ENCODE measurements around the gene BMP5.

BMP5 gene

DNA sequence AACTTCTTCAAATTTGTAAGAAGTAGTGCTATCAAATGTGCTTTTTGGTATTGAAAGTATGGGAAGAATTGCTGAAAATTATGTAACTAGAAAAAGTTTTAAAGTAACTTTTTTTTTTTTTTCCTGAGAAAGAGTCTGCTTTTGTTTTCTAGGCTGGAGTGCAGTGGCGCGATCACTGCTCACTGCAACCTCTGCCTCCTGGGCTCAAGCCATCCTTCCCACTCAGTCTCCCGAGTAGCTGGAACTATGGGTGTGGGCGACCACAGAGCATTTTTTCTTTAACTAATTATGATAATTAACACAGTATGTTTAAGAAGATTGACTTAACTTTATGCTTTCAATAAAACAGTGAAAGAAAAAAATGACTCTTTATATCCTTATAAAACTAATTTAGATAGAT is 38.4 kb downstream of the BMP5 start:
- no peaks in the 10 kb centered on the region for H3K79me2 ChIP-seq (ENCODE audit: insufficient read depth, low read length)
- no peaks in the 10 kb centered on the region for H3K9me2 ChIP-seq (replicated peaks; ENCODE audit: low read depth, low read length)
- no peak overlapping the region for H3K4me3 ChIP-seq (ENCODE audit: low read length, poor library complexity, severe bottlenecking)
- H3K27me3 ChIP-seq (ENCODE audit: insufficient read depth, low read length, poor library complexity, severe bottlenecking), result no peaks in the 10 kb centered on the region
- H4K20me1 ChIP-seq (ENCODE audit: insufficient read depth, low read length, poor library complexity, severe bottlenecking), result no peaks in the 10 kb centered on the region
- H3K4me2 ChIP-seq (ENCODE audit: low read depth, low read length, poor library complexity, severe bottlenecking), result no peak overlapping the region
- no peak overlapping the region for H2AFZ ChIP-seq (ENCODE audit: low read length)
- no peaks in the 10 kb centered on the region for H3K36me3 ChIP-seq (ENCODE audit: insufficient read depth, low read length)
- TF ChIP-seq CTCF (conservative IDR thresholded peaks at IDR 0.05; ENCODE audit: low read length) (no peak), EZH2phosphoT487 (IDR thresholded peaks at IDR 0.05; ENCODE audit: borderline replicate concordance) (no peak)
- no peaks in the 10 kb centered on the region for H3K4me1 ChIP-seq (ENCODE audit: insufficient read depth, low read length, poor library complexity, severe bottlenecking)
- no peaks in the 10 kb centered on the region for H3K9me3 ChIP-seq (ENCODE audit: insufficient read depth, low read depth, low read length)
- H3F3A ChIP-seq (ENCODE audit: low read depth), result no peaks in the 10 kb centered on the region
- no peak overlapping the region for H3K9ac ChIP-seq (ENCODE audit: low read depth, low read length, poor library complexity, severe bottlenecking)

DNA sequence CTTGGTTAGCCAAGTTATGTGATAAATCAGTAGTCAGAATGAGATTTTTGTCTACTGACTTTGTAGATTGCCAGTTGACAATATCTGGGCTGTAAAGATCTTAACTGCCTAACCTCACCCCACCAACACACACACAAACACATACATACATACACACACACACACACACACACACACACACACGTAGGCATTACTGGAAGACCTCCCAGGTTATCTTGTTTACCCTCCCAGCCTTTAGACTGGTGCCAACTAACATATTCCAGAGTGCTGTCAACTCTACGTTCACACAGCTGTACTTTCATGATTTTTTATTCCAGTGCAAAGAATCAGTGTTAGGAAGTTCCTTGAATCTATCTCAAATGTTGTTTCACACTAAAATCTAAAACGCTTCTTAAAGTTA is 38.9 kb downstream of the BMP5 start:
- Histone ChIP-seq H3K79me2 (ENCODE audit: insufficient read depth, low read length) (no peaks in the 10 kb centered on the region), H3K36me3 (ENCODE audit: insufficient read depth, low read length) (no peaks in the 10 kb centered on the region), H3K4me2 (ENCODE audit: low read depth, low read length, poor library complexity, severe bottlenecking) (no peak overlapping the region), H2AFZ (ENCODE audit: low read length) (no peak overlapping the region), H3K4me1 (ENCODE audit: insufficient read depth, low read length, poor library complexity, severe bottlenecking) (no peaks in the 10 kb centered on the region), H3K9me2 (replicated peaks; ENCODE audit: low read depth, low read length) (no peaks in the 10 kb centered on the region), H3K27me3 (ENCODE audit: insufficient read depth, low read length, poor library complexity, severe bottlenecking) (no peaks in the 10 kb centered on the region), H3K9me3 (ENCODE audit: insufficient read depth, low read depth, low read length) (no peaks in the 10 kb centered on the region), H3K4me3 (ENCODE audit: low read length, poor library complexity, severe bottlenecking) (no peak overlapping the region), H3F3A (ENCODE audit: low read depth) (no peaks in the 10 kb centered on the region), H3K9ac (ENCODE audit: low read depth, low read length, poor library complexity, severe bottlenecking) (no peak overlapping the region), H4K20me1 (ENCODE audit: insufficient read depth, low read length, poor library complexity, severe bottlenecking) (no peaks in the 10 kb centered on the region)
- TF ChIP-seq EZH2phosphoT487 (IDR thresholded peaks at IDR 0.05; ENCODE audit: borderline replicate concordance), result no peak
- no peak for TF ChIP-seq CTCF (conservative IDR thresholded peaks at IDR 0.05; ENCODE audit: low read length)

DNA sequence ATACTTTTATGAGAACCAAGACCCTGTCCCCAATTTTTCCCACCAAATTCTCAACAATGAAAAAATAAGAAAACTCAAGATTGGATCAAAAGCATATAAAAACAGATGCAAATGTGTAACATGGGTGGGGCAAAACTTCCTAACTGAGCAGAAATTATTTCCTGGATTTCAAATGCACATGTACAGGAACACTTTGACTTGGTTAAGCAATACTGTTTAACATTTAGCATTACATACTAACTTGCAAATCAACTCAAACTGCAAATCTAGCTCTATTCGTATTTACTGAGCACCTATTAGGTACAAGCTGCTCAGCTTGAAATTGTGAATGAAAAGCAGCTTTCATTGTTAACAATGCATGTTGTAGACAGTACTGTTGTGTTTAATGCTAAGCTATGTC is 40.2 kb downstream of the BMP5 start:
- Histone ChIP-seq H3K79me2 (ENCODE audit: insufficient read depth, low read length) (no peaks in the 10 kb centered on the region), H3K9me2 (replicated peaks; ENCODE audit: low read depth, low read length) (no peaks in the 10 kb centered on the region)

More for the DNA sequence above, 40.2 kb downstream of the BMP5 start:
- Histone ChIP-seq H3K27me3 (ENCODE audit: insufficient read depth, low read length, poor library complexity, severe bottlenecking) (no peaks in the 10 kb centered on the region), H3K4me1 (ENCODE audit: insufficient read depth, low read length, poor library complexity, severe bottlenecking) (no peaks in the 10 kb centered on the region), H3K4me3 (ENCODE audit: low read length, poor library complexity, severe bottlenecking) (no peak overlapping the region), H3K4me2 (ENCODE audit: low read depth, low read length, poor library complexity, severe bottlenecking) (no peak overlapping the region), H3K36me3 (ENCODE audit: insufficient read depth, low read length) (no peaks in the 10 kb centered on the region), H3K9me3 (ENCODE audit: insufficient read depth, low read depth, low read length) (no peaks in the 10 kb centered on the region), H3F3A (ENCODE audit: low read depth) (no peaks in the 10 kb centered on the region), H2AFZ (ENCODE audit: low read length) (no peak overlapping the region), H3K9ac (ENCODE audit: low read depth, low read length, poor library complexity, severe bottlenecking) (no peak overlapping the region), H4K20me1 (ENCODE audit: insufficient read depth, low read length, poor library complexity, severe bottlenecking) (no peaks in the 10 kb centered on the region)
- TF ChIP-seq CTCF (conservative IDR thresholded peaks at IDR 0.05; ENCODE audit: low read length) (no peak), EZH2phosphoT487 (IDR thresholded peaks at IDR 0.05; ENCODE audit: borderline replicate concordance) (no peak)
